HEK293 (cell line): ENCODE data around the gene FBXL7.

Source experiments
- CTCF ChIA-PET: fragments of 350-600 bp; formaldehyde crosslinking; extraction: SDS; loops from one replicate; lab custom pipeline; 2021; ENCODE audit warnings: antibody characterized with exemption; lab: Yijun Ruan, JAX
- POLR2A ChIA-PET: fragments of 300-600 bp; formaldehyde crosslinking; extraction: SDS; loops from one replicate; lab custom pipeline; 2020; ENCODE audit warnings: antibody characterized with exemption, inconsistent platforms; lab: Yijun Ruan, JAX
- H3K27ac ChIP-seq: fragments of 200-500 bp; sonication (Bioruptor generic); 2 replicates; pipeline ENCODE4 v1.5.1; 2014; ENCODE audit warnings: low read depth, low read length, control low read depth, inconsistent platforms; ENCODE audit errors: extremely low read depth
- H3K36me3 ChIP-seq, 2 experiments: fragments of 200-500 bp in 1 of 2; sonication (Bioruptor generic) in 1 of 2; 1 replicate in 1 of 2; 2 replicates in 1 of 2; pipeline ENCODE4 v1.5.1; 2014 to 2017; ENCODE audit warnings: inconsistent platforms in 2 of 2, low read length in 2 of 2; ENCODE audit not compliant: control insufficient read depth in 2 of 2, insufficient read depth in 1 of 2
- H3K4me1 ChIP-seq: fragments of 200-500 bp; sonication (Bioruptor generic); 2 replicates; pipeline ENCODE4 v1.5.1; 2014; ENCODE audit warnings: mild to moderate bottlenecking, low read length, inconsistent platforms; ENCODE audit not compliant: control insufficient read depth, insufficient read depth
- H3K4me3 ChIP-seq: 2 replicates; pipeline ENCODE4 v1.5.1; 2011; ENCODE audit warnings: low read depth, mild to moderate bottlenecking, control low read depth, low read length, moderate library complexity
- H3K9me3 ChIP-seq: fragments of 200-500 bp; sonication (Bioruptor generic); 2 replicates; pipeline ENCODE4 v1.5.1; 2014; ENCODE audit warnings: low read depth, low read length, inconsistent platforms; ENCODE audit not compliant: control insufficient read depth, insufficient read depth
- FEZF1 ChIP-seq: fragments of 450-650 bp; formaldehyde crosslinking; IDR thresholded peaks from 2 replicates; pipeline ENCODE4 v1.5.1; 2016; ENCODE audit warnings: missing biosample characterization, missing genetic modification characterization
- GLI4 ChIP-seq: fragments of 450-650 bp; formaldehyde crosslinking; IDR thresholded peaks from 2 replicates; pipeline ENCODE4 v1.5.1; 2016; ENCODE audit warnings: missing biosample characterization, missing genetic modification characterization
- KLF16 ChIP-seq: fragments of 450-650 bp; formaldehyde crosslinking; IDR thresholded peaks from 2 replicates; pipeline ENCODE4 v1.5.1; 2017; ENCODE audit warnings: missing biosample characterization, missing genetic modification characterization
- ZBTB49 ChIP-seq: fragments of 450-650 bp; formaldehyde crosslinking; IDR thresholded peaks from 2 replicates; pipeline ENCODE4 v1.5.1; 2016; ENCODE audit warnings: missing biosample characterization, missing genetic modification characterization, low read depth
- ZBTB7A ChIP-seq: fragments of 450-650 bp; formaldehyde crosslinking; IDR thresholded peaks from 2 replicates; pipeline ENCODE4 v1.5.1; 2016; ENCODE audit warnings: low read depth, missing biosample characterization, missing genetic modification characterization
- ZIC2 ChIP-seq: fragments of 450-650 bp; formaldehyde crosslinking; IDR thresholded peaks from 2 replicates; pipeline ENCODE4 v1.5.1; 2016; ENCODE audit warnings: missing biosample characterization, missing genetic modification characterization
- ZNF114 ChIP-seq: fragments of 450-650 bp; formaldehyde crosslinking; IDR thresholded peaks from 2 replicates; pipeline ENCODE4 v1.5.0; 2017; ENCODE audit warnings: missing biosample characterization, missing genetic modification characterization
- ZNF18 ChIP-seq: fragments of 450-650 bp; formaldehyde crosslinking; IDR thresholded peaks from 2 replicates; pipeline ENCODE4 v1.5.1; 2016; ENCODE audit warnings: missing biosample characterization, missing genetic modification characterization
- ZNF184 ChIP-seq: fragments of 450-650 bp; IDR thresholded peaks from 2 replicates; pipeline ENCODE4 v1.5.1; 2018; ENCODE audit warnings: missing biosample characterization, mild to moderate bottlenecking, missing genetic modification characterization
- ZNF223 ChIP-seq: fragments of 450-650 bp; formaldehyde crosslinking; IDR thresholded peaks from 2 replicates; pipeline ENCODE4 v1.5.1; 2016; ENCODE audit warnings: missing biosample characterization, missing genetic modification characterization
- ZNF350 ChIP-seq: fragments of 450-650 bp; formaldehyde crosslinking; IDR thresholded peaks from 2 replicates; pipeline ENCODE4 v1.5.0; 2017; ENCODE audit warnings: missing biosample characterization, mild to moderate bottlenecking, missing genetic modification characterization
- ZNF433 ChIP-seq: fragments of 450-650 bp; formaldehyde crosslinking; IDR thresholded peaks from 2 replicates; pipeline ENCODE4 v1.5.1; 2016; ENCODE audit warnings: missing biosample characterization, missing genetic modification characterization, low read depth
- ZNF473 ChIP-seq: fragments of 450-650 bp; formaldehyde crosslinking; IDR thresholded peaks from 2 replicates; pipeline ENCODE4 v1.5.1; 2017; ENCODE audit warnings: missing biosample characterization, missing genetic modification characterization
- ZNF514 ChIP-seq: fragments of 450-650 bp; formaldehyde crosslinking; IDR thresholded peaks from 2 replicates; pipeline ENCODE4 v1.5.1; 2016; ENCODE audit warnings: missing biosample characterization, missing genetic modification characterization
- ZNF555 ChIP-seq: fragments of 450-650 bp; formaldehyde crosslinking; conservative IDR thresholded peaks from 2 replicates; pipeline ENCODE4 v1.5.1; 2017; ENCODE audit warnings: missing biosample characterization, mild to moderate bottlenecking, missing genetic modification characterization, inconsistent platforms
- ZNF596 ChIP-seq: fragments of 450-650 bp; IDR thresholded peaks from 2 replicates; pipeline ENCODE4 v1.5.0; 2018; ENCODE audit warnings: missing biosample characterization, mild to moderate bottlenecking, missing genetic modification characterization, moderate library complexity
- ZNF624 ChIP-seq: fragments of 450-650 bp; formaldehyde crosslinking; IDR thresholded peaks from 2 replicates; pipeline ENCODE4 v1.5.1; 2017; ENCODE audit warnings: missing biosample characterization, missing genetic modification characterization
- ZNF701 ChIP-seq: fragments of 450-650 bp; formaldehyde crosslinking; IDR thresholded peaks from 2 replicates; pipeline ENCODE4 v1.5.1; 2016; ENCODE audit warnings: missing biosample characterization, missing genetic modification characterization
- ZNF747 ChIP-seq: fragments of 450-650 bp; formaldehyde crosslinking; IDR thresholded peaks from 2 replicates; pipeline ENCODE4 v1.5.1; 2016; ENCODE audit warnings: missing biosample characterization, missing genetic modification characterization
- TF ChIP-seq, protein P1 (sequence below): fragments of 450-650 bp; formaldehyde crosslinking; conservative IDR thresholded peaks from 2 replicates; pipeline ENCODE4 v1.5.1; 2016; ENCODE audit warnings: low read depth, missing biosample characterization, missing genetic modification characterization

FBXL7 gene

GRCh38 chr5:15799014-15799413, 299.0 kb downstream of the FBXL7 start:
- ChIA-PET CTCF (no interaction called here), POLR2A (no interaction called here)
- no peaks in the 10 kb centered on the region for H3K9me3 ChIP-seq
- TF ChIP-seq ZNF596 (tag by site-specific recombination): no peak
- no peak for TF ChIP-seq ZBTB7A (tag by site-specific recombination)
- TF ChIP-seq, protein P1, sequence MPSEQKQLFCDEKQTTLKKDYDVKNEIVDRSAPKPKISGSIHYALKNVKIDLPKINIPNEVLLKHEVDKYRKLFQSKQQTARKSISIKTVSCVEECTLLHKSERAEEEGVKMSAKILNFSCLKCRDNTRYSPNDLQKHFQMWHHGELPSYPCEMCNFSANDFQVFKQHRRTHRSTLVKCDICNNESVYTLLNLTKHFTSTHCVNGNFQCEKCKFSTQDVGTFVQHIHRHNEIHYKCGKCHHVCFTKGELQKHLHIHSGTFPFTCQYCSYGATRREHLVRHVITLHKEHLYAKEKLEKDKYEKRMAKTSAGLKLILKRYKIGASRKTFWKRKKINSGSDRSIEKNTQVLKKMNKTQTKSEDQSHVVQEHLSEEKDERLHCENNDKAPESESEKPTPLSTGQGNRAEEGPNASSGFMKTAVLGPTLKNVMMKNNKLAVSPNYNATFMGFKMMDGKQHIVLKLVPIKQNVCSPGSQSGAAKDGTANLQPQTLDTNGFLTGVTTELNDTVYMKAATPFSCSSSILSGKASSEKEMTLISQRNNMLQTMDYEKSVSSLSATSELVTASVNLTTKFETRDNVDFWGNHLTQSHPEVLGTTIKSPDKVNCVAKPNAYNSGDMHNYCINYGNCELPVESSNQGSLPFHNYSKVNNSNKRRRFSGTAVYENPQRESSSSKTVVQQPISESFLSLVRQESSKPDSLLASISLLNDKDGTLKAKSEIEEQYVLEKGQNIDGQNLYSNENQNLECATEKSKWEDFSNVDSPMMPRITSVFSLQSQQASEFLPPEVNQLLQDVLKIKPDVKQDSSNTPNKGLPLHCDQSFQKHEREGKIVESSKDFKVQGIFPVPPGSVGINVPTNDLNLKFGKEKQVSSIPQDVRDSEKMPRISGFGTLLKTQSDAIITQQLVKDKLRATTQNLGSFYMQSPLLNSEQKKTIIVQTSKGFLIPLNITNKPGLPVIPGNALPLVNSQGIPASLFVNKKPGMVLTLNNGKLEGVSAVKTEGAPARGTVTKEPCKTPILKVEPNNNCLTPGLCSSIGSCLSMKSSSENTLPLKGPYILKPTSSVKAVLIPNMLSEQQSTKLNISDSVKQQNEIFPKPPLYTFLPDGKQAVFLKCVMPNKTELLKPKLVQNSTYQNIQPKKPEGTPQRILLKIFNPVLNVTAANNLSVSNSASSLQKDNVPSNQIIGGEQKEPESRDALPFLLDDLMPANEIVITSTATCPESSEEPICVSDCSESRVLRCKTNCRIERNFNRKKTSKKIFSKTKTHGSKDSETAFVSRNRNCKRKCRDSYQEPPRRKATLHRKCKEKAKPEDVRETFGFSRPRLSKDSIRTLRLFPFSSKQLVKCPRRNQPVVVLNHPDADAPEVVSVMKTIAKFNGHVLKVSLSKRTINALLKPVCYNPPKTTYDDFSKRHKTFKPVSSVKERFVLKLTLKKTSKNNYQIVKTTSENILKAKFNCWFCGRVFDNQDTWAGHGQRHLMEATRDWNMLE (tag by site-specific recombination): no peak
- no peaks in the 10 kb centered on the region for H3K4me1 ChIP-seq
- no peak overlapping the region for H3K4me3 ChIP-seq
- no peaks in the 10 kb centered on the region for H3K36me3 ChIP-seq
- no peak overlapping the region for H3K27ac ChIP-seq

DNA sequence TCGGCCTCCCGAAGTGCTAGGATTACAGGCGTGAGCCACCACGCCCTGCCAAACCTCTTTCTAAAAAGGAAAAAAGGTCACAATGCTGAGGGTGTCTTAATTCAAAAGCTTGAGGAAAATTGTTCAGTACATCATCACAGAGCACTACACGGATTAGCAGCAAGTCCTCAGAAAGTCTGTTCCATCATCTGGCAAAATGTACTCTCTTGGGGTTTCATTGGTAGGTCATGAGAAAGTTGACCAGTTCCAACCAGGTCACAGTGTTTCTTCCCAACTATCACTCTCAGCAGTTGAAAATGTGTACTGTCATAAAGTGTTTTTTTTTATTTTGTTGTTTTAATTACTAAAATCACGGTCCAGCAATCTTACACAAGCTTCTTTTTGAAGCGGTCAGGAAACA, 299.6 kb downstream of the FBXL7 start:
- H3K36me3 ChIP-seq: no peaks in the 10 kb centered on the region
- no peaks in the 10 kb centered on the region for H3K4me1 ChIP-seq
- POLR2A ChIA-PET: no interaction called here
- H3K27ac ChIP-seq: no peak overlapping the region
- TF ChIP-seq ZNF555: no peak
- TF ChIP-seq FEZF1 (tag by site-specific recombination): no peak
- TF ChIP-seq ZIC2 (tag by site-specific recombination): no peak
- no peak for TF ChIP-seq ZNF624 (tag by site-specific recombination)
- no peak for TF ChIP-seq ZNF747 (tag by site-specific recombination)
- no peak for TF ChIP-seq ZNF18
- no peak for TF ChIP-seq ZNF433 (tag by site-specific recombination)
- no peak for TF ChIP-seq ZNF114 (tag by site-specific recombination)
- TF ChIP-seq ZNF514: no peak
- no peak for TF ChIP-seq ZNF350 (tag by site-specific recombination)
- no peak for TF ChIP-seq ZBTB49 (tag by site-specific recombination)
- TF ChIP-seq GLI4: no peak
- TF ChIP-seq KLF16 (tag by site-specific recombination): no peak
- no peak for TF ChIP-seq ZNF223 (tag by site-specific recombination)
- no peak for TF ChIP-seq ZNF473 (tag by site-specific recombination)
- no peak for TF ChIP-seq ZNF184
- no peak for TF ChIP-seq ZNF701 (tag by site-specific recombination)
- TF ChIP-seq, all 188 proteins: peak for 0
- CTCF ChIA-PET: no interaction called here
- Histone ChIP-seq H3K4me3 (no peak overlapping the region), H3K9me3 (no peaks in the 10 kb centered on the region; the same call in 1 of the 2 replicates)
